Mucosa of stomach (tissue), 1 donor: ENCODE data around the gene CHST1.

ENCODE experiments used
- H3K27me3 ChIP-seq: one replicate; pipeline ENCODE4 v1.7.0; 2013; ENCODE audit warnings: mild to moderate bottlenecking, low read length; ENCODE audit not compliant: control insufficient read depth, insufficient read depth
- H3K36me3 ChIP-seq: one replicate; pipeline ENCODE4 v1.7.0; 2013; ENCODE audit warnings: low read length; ENCODE audit not compliant: control insufficient read depth, insufficient read depth
- H3K4me1 ChIP-seq: one replicate; pipeline ENCODE4 v1.7.0; 2013; ENCODE audit warnings: mild to moderate bottlenecking, low read length; ENCODE audit not compliant: control insufficient read depth, insufficient read depth
- H3K4me3 ChIP-seq: one replicate; pipeline ENCODE4 v1.7.0; 2013; ENCODE audit warnings: low read length
- H3K9ac ChIP-seq: one replicate; pipeline ENCODE4 v1.7.0; 2013; ENCODE audit warnings: mild to moderate bottlenecking, low read length, moderate library complexity
- H3K9me3 ChIP-seq: one replicate; pipeline ENCODE4 v1.7.0; 2013; ENCODE audit warnings: mild to moderate bottlenecking, low read length, moderate library complexity; ENCODE audit not compliant: control insufficient read depth
- donor health status: Pancreatic carcinoma.

CHST1 gene

DNA sequence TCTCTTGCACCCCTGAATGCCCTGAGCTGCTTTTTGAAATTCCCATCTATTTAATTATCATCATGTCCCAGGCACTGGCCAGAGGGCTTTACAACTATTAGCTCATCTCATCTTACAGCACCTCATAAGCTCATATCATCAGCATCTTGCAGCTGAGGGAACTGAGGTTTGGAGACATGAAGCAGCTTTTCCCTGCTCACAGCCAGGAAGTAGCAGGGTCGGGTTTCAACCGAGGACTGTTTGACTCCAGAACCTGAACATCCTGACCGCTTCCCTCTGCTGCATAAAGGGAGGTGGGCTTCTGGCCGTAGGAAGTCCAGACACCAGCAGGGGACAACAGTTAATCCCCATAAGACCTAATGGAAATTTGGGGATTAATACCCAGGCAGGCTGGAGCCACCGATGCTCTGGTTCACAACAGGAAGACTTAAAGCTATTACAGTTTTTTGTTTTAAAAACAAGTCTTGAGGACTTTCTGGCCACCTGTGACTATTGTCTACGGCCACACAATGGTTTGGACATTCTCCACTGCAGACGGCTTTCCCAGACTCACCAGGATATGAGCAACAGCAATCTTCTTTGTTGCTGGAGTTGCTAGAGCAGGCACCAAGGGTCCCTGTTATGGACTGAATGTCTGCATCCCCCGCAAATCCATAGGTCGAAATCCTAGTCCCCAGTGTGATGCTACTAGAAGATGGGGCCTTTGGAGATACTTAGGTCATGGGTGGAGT, 47.4 kb downstream of the CHST1 start:
- Histone ChIP-seq H3K9me3 (no peaks in the 10 kb centered on the region), H3K27me3 (peaks cover 7% of the 10 kb centered on the region), H3K36me3 (no peaks in the 10 kb centered on the region), H3K9ac (no peak overlapping the region), H3K4me3 (no peak overlapping the region), H3K4me1 (no peaks in the 10 kb centered on the region)

DNA sequence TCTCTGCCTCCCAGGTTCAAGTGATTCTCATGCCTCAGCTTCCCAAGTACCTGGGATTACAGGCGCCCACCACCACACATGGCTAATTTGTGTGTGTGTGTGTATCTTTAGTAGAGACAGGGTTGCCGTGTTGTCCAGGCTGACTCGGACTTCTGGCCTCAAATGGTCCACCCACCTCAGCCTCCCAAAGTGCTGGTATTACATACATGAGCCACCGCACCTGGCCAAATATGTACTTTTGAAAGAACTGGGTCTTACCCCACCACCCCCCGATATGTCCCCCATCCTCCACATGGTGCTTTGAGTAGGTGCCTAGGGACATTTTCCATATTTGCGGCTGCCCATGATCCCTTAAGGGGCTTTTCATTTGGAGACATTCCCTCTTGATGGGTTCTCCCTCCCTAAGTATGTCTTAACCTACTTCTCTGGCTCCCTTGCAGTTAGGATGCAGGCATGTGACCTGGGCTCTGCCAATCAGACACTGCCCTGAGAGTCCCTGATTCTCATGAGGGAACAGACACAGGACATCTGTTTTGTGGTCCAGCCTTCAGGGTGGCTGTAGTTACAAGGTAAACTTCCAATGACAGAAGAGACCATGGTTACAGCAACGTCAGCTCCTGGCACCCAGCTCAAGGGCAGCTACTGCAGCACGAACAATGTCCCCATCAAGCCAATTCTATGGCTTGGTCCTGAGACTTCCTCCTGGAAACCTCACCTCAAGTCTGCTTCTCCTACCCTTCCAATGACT, 48.4 kb downstream of the CHST1 start:
- no peaks in the 10 kb centered on the region for H3K36me3 ChIP-seq
- H3K9me3 ChIP-seq = no peaks in the 10 kb centered on the region
- H3K4me1 ChIP-seq = no peaks in the 10 kb centered on the region
- peaks cover 5% of the 10 kb centered on the region for H3K27me3 ChIP-seq
- H3K4me3 ChIP-seq = no peak overlapping the region
- no peak overlapping the region for H3K9ac ChIP-seq

DNA sequence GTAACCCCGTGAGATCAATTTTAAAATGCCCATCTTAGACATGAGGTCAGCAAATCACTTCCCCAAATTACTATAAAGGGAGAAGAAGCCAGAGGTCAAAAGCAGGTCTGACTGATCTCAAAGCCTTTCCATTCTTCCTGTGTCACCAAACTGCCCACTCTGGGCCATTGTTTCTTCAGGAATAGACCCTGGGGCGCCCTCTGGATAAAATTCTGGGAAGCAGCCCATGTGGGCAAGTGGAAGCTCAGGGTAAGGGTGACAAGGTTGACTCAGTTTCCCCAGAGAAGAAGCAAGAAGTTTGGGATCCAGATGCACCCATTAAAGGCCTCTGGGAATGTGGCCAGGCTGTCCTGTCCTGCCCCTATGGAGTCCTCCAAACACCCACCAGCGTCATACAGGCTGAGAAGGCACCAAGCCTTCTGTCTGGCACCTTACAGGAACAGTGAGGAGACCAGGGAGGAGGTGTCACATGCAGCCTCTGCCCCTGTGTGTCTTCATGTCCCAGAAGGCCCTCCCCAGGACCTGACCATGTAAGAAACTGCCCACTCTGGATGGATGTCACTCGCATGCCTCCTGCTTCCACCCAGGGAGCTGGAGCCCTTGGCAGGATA, 50.1 kb downstream of the CHST1 start:
- H3K27me3 ChIP-seq = no peaks in the 10 kb centered on the region
- no peaks in the 10 kb centered on the region for H3K9me3 ChIP-seq
- no peak overlapping the region for H3K4me3 ChIP-seq
- no peaks in the 10 kb centered on the region for H3K36me3 ChIP-seq
- no peaks in the 10 kb centered on the region for H3K4me1 ChIP-seq
- H3K9ac ChIP-seq = no peak overlapping the region

DNA sequence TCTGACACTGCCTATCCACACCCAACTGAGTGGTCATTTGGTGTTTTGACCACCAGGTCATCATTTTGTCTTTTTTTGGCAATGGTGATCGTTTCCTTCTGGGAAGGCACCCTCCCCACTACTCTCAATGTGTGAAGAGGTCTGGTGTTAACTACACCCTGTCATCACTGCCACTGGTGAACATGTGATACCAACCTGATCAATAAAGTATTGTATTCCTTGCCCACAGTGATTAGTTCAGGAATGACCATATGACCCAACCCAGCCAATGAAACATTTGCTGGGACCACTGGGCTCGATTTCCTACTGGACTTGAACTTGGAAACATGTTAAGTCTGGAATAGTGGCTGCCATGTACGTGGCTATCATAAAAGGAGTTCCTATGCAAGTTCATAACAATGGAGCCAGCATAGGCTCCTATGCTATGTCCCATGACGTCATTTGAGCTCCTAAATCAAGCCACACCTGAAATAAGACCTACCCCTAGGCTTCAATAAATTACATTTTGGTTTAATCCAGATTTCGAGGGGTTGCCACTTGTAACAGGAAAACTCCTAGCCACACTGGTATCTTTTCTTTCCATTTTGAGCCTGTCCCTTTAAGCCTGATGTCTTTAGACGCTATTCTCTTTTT, 51.1 kb downstream of the CHST1 start:
- Histone ChIP-seq H3K9me3 (no peaks in the 10 kb centered on the region), H3K36me3 (no peaks in the 10 kb centered on the region), H3K27me3 (no peaks in the 10 kb centered on the region), H3K4me3 (no peak overlapping the region), H3K4me1 (no peaks in the 10 kb centered on the region), H3K9ac (no peak overlapping the region)

DNA sequence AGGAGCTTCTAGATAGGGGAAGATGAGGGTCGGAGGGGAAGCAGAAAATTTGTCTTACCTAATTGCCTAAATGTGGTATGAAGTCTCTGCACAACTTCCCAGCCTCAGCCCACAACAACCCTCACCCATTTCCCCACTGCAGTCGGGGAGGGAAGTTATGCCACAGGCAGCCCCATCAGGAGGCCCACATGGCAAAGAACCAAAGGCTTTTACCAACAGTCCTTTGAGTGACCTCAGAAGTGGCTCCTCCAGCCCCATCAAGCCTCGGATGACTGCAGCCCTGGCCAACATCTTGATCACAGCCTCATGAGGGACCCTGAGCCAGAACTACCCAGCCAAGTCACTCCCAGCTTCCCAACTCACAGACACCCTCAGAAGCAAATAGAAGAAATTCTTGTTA, 54.8 kb downstream of the CHST1 start:
- no peaks in the 10 kb centered on the region for H3K36me3 ChIP-seq
- H3K4me1 ChIP-seq = no peaks in the 10 kb centered on the region
- H3K9me3 ChIP-seq = no peaks in the 10 kb centered on the region
- peaks cover 7% of the 10 kb centered on the region for H3K27me3 ChIP-seq
- no peak overlapping the region for H3K4me3 ChIP-seq
- H3K9ac ChIP-seq = no peak overlapping the region

DNA sequence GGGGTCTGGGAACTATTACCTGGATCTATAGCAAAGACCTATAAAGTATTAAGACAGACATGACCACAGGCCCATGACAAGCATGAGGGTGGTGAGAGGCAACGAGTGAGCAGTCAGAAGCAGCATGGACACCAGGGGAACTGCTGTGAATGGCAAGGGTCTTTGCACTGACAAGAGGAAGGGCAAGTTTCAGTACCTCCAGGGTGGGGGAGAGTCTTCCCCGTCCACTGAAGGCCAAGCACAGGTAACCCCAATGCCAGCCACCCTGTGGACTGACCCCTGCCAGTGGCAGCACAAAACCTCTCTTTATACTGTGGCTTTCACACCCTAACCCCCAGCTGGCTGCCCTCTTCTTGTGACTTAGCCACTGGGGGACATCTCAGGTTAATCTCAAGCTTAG, 55.5 kb downstream of the CHST1 start:
- Histone ChIP-seq H3K4me1 (no peaks in the 10 kb centered on the region), H3K9me3 (no peaks in the 10 kb centered on the region), H3K4me3 (no peak overlapping the region), H3K9ac (no peak overlapping the region), H3K27me3 (peaks cover 7% of the 10 kb centered on the region), H3K36me3 (no peaks in the 10 kb centered on the region)

DNA sequence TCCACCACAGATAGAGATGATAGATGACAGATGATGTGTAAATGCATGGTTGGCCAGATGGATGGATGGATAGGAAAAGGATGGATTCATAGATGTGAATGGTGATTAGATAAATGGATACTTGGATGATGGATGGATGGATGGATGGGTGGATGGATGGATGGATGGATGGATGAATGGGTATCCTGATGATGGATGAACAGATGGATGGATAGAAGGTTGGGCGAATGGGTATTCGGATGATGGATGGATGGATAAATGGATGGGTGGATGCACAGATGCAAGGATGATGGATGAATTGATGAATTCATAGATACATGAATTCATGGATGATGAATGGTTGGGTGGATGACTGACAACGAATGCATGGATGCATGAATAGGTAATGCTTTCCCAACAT, 56.1 kb downstream of the CHST1 start:
- Histone ChIP-seq H3K27me3 (peaks cover 10% of the 10 kb centered on the region), H3K4me3 (no peak overlapping the region), H3K4me1 (no peaks in the 10 kb centered on the region), H3K9ac (no peak overlapping the region), H3K9me3 (no peaks in the 10 kb centered on the region), H3K36me3 (no peaks in the 10 kb centered on the region)

DNA sequence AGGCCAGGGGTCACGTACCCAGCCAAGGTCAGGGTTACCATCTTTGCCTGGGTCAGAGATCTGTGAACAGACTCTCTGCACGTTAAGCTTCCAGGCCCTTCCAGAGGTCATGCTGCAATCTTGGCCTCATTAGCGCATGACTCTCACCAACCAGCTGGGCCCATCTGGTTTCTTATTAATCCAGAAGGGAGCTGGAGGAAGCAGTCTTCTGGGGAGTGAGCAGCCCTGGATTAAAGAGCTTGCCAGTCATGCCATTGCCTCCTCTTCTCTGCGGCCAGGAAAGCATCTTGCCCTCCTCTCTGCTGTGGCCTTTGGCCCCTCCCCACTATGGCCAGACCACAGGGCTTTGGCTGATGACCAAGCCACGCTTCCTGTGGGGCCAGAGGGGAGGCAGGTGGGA, 57.4 kb downstream of the CHST1 start:
- Histone ChIP-seq H3K9ac (no peak overlapping the region), H3K36me3 (no peaks in the 10 kb centered on the region), H3K9me3 (no peaks in the 10 kb centered on the region), H3K4me1 (no peaks in the 10 kb centered on the region), H3K27me3 (peaks cover 14% of the 10 kb centered on the region), H3K4me3 (no peak overlapping the region)

DNA sequence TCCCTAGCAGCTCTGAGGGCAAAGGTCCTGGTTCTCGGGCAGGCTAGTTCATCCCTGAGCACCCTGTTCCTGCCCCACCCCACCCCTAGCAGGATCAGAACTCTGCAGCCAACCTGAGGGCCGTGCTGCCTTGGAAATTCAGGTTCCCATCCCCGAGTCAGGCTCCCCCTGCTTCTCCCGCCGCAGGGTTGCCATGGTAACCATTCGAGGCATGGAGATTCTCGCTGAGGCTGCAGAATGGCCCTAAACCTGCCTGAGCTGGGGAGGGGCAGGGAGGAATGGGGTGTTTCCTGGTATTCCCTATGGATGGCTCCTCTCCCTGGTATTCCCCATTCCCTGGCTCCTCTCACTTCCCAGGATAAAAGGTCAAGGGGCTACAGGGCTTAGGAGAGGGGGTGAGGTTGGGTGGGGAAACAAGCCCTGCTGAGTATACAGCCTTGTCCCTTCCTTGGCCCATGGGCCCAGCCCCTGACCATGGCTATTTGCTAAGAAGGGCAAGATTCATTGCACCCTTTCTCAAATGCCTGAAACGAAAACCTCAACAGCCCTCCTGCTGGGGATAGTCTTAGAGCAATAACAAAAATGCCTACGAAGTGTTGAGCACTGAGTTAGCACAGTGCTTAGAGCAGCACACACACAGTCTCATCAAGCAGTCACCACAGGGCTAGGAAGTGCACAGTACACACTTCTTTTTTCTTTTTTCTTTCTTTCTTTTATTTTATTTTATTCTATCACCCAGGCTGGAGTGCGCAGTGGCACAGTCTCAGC, 58.7 kb downstream of the CHST1 start:
- no peak overlapping the region for H3K9ac ChIP-seq
- peaks cover 14% of the 10 kb centered on the region for H3K27me3 ChIP-seq
- no peaks in the 10 kb centered on the region for H3K9me3 ChIP-seq
- no peaks in the 10 kb centered on the region for H3K4me1 ChIP-seq
- H3K36me3 ChIP-seq = no peaks in the 10 kb centered on the region
- no peak overlapping the region for H3K4me3 ChIP-seq

DNA sequence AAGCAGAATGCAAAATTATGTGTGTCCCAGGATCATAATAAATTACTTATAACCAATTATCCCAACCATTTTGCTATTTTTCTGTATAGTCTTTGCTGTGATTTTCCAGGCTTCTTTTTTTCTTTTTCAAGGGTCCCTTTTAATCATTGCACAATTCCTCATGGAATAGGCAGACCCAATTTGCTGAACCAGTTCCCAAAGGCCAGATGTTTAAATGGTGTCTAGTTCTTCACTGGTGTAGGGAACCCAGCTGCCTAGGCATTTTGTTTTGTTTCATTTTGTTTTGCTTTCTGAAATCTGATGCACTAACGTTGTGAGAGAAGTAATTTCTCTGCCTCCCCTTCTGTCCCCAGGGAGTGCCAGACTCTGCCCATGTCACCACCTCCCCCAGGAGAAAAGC, 60.4 kb downstream of the CHST1 start:
- Histone ChIP-seq H3K9me3 (no peaks in the 10 kb centered on the region), H3K36me3 (no peaks in the 10 kb centered on the region), H3K4me1 (no peaks in the 10 kb centered on the region), H3K27me3 (peaks cover 14% of the 10 kb centered on the region), H3K9ac (no peak overlapping the region), H3K4me3 (no peak overlapping the region)

DNA sequence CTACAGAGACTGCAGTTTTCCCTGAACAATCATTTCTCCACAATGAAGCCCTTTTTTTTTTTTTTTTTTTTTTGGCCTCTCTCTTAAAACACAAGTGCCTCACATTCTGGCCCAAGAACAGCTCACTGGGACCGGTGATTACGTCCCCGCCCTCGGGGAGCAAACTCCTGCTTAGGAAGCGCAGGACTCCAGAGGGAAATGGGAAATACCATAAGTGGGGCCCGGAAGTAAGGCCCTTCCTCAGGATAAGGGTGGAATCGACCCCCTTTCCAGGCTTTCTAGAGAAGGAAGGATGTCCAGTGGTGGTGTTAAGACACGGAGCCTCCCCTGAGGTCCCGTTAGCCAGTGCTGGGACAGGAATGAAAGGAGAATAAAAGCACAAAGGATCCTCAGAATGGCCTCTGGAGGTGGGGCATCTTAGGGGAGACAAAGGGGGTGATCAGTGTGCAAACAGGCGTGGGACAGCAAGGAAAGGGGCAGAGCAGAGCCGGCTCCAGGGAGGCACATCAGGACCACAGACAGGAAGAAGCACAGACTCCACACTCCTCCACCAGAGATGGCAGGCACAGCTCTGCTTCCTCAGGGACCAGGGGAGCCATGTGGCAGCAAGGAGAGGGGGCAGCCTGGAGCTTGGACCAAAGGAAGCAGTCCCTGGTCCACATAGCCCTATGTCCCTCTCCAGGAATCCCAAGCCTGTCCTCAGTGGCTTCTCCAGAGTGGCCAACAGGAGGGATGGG, 61.3 kb downstream of the CHST1 start:
- Histone ChIP-seq H3K9me3 (no peaks in the 10 kb centered on the region), H3K4me3 (no peak overlapping the region), H3K27me3 (peaks cover 14% of the 10 kb centered on the region), H3K4me1 (no peaks in the 10 kb centered on the region), H3K36me3 (no peaks in the 10 kb centered on the region), H3K9ac (no peak overlapping the region)
